Left cardiac atrium (tissue), 4 donors: ENCODE measurements around the gene PHLDB3. TPM values are rescaled to one million over a fixed set of nuclear protein-coding genes. Genes with fewer than 3 reads are reported as not detected.
A peak's percentile ranks its signal among the peaks of the same experiment; 100 is the strongest.
"Not testable (repeated sequence)": the region's sequence is repeated elsewhere in the genome, so short reads cannot be mapped to it uniquely, and the experiment has no call there.

Source experiments
- ATAC-seq, 2 donors: fragments of 200-7000 bp; cut with Tn5 transposase; one replicate each; pipeline ENCODE4 v1.9.1; 2020; ENCODE audit warnings: mild to moderate bottlenecking in 2 of 2, moderate library complexity in 2 of 2
- DNase-seq: peaks from one replicate; pipeline ENCODE4 v3.0.0-alpha.2; 2020
- intact Hi-C, 2 donors: fragments of 100-400 bp; cut with DNase I; formaldehyde crosslinking; loops; one replicate each; pipeline versions ENCODE4 v1.14.1 to v1.15.1; 2022 to 2023
- long read RNA-seq: library from polyadenylated mRNA; unstranded; transcript quantifications from one replicate; pipeline ENCODE4 v2.0.0, GENCODE V29; 2021
- total RNA-seq, 2 donors: library from RNA; stranded (reverse); fragmentation: NEBNext Ultra II Directional; extraction: Animal tissue kit (Norgen Biotek cat#: 25700); gene quantifications; one replicate each; pipeline ENCODE4 v1.2.1, GENCODE V29; 2021
- donor health status: DM: no; HTN: yes; CAD: no.
- donor health status: DM: no; HTN: yes; CAD: no; lungs with severe emphysema.
- donor health status: DM: yes; HTN: yes; CAD: no.
- donor health status: Dilated cardiomyopathy.

PHLDB3 gene
- 1 to 10 TPM; 7.3 to 7.4 TPM for total RNA-seq
- long read RNA-seq, partial matches to known transcripts = 0 of 1 reads
- long read RNA-seq, other reads (novel, unspliced or antisense) = 1 of 1 reads

- DNase-seq (peak; percentile 43), ATAC-seq (peak; percentile 32 to 55)
- intact Hi-C loops = no loop called here
These were observed at the start of gene PHLDB3 for GRCh38 chr19:43504426-43505185. TSS of gene PHLDB3 (minus strand) at chr19:43504746. CDS start at chr19:43504118, 628 bp downstream.

- intact Hi-C loops = loop anchor here in 1 of 2 donors (10.0 kb wide), 1 partner anchor 101 kb away; no protein-coding TSS in a partner anchor
- ATAC-seq (no peak), DNase-seq (no peak)
These were observed 49.1 kb upstream of the PHLDB3 start for GRCh38 chr19:43553656-43554055.

- intact Hi-C loops = loop anchor here in 1 of 2 donors (10.0 kb wide), 1 partner anchor 102 kb away; no protein-coding TSS in a partner anchor
- DNase-seq = no peak
- no peak for ATAC-seq
These were observed 48.1 kb upstream of the PHLDB3 start for GRCh38 chr19:43552616-43553015.

GRCh38 chr19:43552198-43552450, 47.6 kb upstream of the PHLDB3 start:
- no peak for DNase-seq
- intact Hi-C loops = loop anchor here in 1 of 2 donors (10.0 kb wide), 1 partner anchor 103 kb away; no protein-coding TSS in a partner anchor
- no peak for ATAC-seq

- intact Hi-C loops = loop anchor here in 1 of 2 donors (10.0 kb wide), 1 partner anchor 103 kb away; no protein-coding TSS in a partner anchor
- ATAC-seq (no peak), DNase-seq (no peak)
These were observed 47.1 kb upstream of the PHLDB3 start for GRCh38 chr19:43551399-43552197.

- intact Hi-C loops = no loop called here
- DNase-seq (no peak), ATAC-seq (no peak)
These were observed 44.2 kb upstream of the PHLDB3 start for GRCh38 chr19:43548706-43549105.

GRCh38 chr19:43547926-43548325, 43.4 kb upstream of the PHLDB3 start:
- ATAC-seq, intact Hi-C loops, DNase-seq: not testable (repeated sequence)

GRCh38 chr19:43546581-43546980, 42.0 kb upstream of the PHLDB3 start:
- ATAC-seq (no peak), DNase-seq (no peak)
- intact Hi-C loops = no loop called here

- ATAC-seq (no peak), DNase-seq (no peak)
- intact Hi-C loops = no loop called here
These were observed 41.4 kb upstream of the PHLDB3 start for GRCh38 chr19:43545981-43546380.

GRCh38 chr19:43545276-43545675, 40.7 kb upstream of the PHLDB3 start:
- no peak for DNase-seq
- ATAC-seq = no peak

GRCh38 chr19:43544077-43544476, 39.5 kb upstream of the PHLDB3 start:
- ATAC-seq = no peak
- intact Hi-C loops = no loop called here
- DNase-seq = no peak

More at GRCh38 chr19:43545276-43545675, 40.7 kb upstream of the PHLDB3 start:
- intact Hi-C loops = no loop called here

- no peak for ATAC-seq
- no peak for DNase-seq
- intact Hi-C loops = no loop called here
These were observed 37.5 kb upstream of the PHLDB3 start for GRCh38 chr19:43541920-43542650.

- ATAC-seq = no peak
- no peak for DNase-seq
- intact Hi-C loops = no loop called here
These were observed 35.8 kb upstream of the PHLDB3 start for GRCh38 chr19:43540381-43540780.

- intact Hi-C loops = loop anchor here in 1 of 2 donors (5.0 to 10.0 kb wide), 2 partner anchors 113 to 246 kb away; partner anchors contain the start of gene KCNN4
- DNase-seq = no peak
These were observed 34.4 kb upstream of the PHLDB3 start for GRCh38 chr19:43538922-43539321.

GRCh38 chr19:43534816-43535761, 30.5 kb upstream of the PHLDB3 start:
- intact Hi-C loops = loop anchor here in 1 of 2 donors (5.0 to 10.0 kb wide), 3 partner anchors 117 to 250 kb away; partner anchors contain the start of gene KCNN4
- DNase-seq (peak; percentile 82), ATAC-seq (peak; percentile 1 to 4)

More at GRCh38 chr19:43538922-43539321, 34.4 kb upstream of the PHLDB3 start:
- no peak for ATAC-seq

- no peak for DNase-seq
- no peak for ATAC-seq
- intact Hi-C loops = loop anchor here in 1 of 2 donors (5.0 to 10.0 kb wide), 2 partner anchors 133 to 250 kb away; partner anchors contain the start of gene KCNN4
These were observed 29.8 kb upstream of the PHLDB3 start for GRCh38 chr19:43534305-43534815.

- ATAC-seq = peak; percentile 85 to 91
- intact Hi-C loops = loop anchor here in 1 of 2 donors (5.0 to 10.0 kb wide), 2 partner anchors 134 to 251 kb away; partner anchors contain the start of gene KCNN4
- DNase-seq = peak; percentile 100
These were observed 29.2 kb upstream of the PHLDB3 start for GRCh38 chr19:43533546-43534304.
